GM08714 (cell line): ENCODE data around the gene TMEM263.
"Not testable (repeated sequence)": the region's sequence is repeated elsewhere in the genome, so short reads cannot be mapped to it uniquely, and the experiment has no call there.

Experiments
- H3K4me3 ChIP-seq: fragments of 200-500 bp; sonication (Bioruptor generic); 2 replicates; pipeline ENCODE4 v1.5.1; 2014; ENCODE audit warnings: mild to moderate bottlenecking, low read length, inconsistent platforms
- ZNF274 ChIP-seq: IDR thresholded peaks from 2 replicates; pipeline ENCODE4 v1.6.1; 2012; ENCODE audit warnings: mild to moderate bottlenecking, low read depth, low read length

TMEM263 gene

GRCh38 chr12:106955377-106956047 is at the start of gene TMEM263:
Gene TMEM263, plus strand, starts transcription at chr12:106955907. Its CDS starts 11,210 bp downstream, at chr12:106967117.
- H3K4me3 ChIP-seq, result peak within 1 kb of the TSS; percentile 89
- no peak for TF ChIP-seq ZNF274

DNA sequence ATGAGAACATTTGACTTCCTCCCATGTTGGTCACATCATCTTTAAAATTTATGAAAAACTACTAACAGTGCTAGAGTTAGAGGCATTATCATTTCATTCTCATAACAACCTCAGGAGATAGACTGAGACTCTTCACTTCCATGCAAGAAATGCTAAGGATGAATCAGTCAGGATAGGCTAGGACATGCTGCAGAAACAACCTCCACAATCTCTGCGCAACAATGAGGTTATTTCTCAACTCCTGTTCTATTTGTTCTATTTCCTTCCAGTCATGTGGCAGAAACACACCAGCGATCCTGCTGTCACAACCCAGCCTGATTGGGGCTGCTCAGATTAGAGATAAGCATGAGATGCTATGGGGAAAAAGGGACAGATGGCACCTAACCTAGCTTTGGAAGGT is 49.0 kb upstream of the TMEM263 start:
- no peak overlapping the region for H3K4me3 ChIP-seq
- no peak for TF ChIP-seq ZNF274

DNA sequence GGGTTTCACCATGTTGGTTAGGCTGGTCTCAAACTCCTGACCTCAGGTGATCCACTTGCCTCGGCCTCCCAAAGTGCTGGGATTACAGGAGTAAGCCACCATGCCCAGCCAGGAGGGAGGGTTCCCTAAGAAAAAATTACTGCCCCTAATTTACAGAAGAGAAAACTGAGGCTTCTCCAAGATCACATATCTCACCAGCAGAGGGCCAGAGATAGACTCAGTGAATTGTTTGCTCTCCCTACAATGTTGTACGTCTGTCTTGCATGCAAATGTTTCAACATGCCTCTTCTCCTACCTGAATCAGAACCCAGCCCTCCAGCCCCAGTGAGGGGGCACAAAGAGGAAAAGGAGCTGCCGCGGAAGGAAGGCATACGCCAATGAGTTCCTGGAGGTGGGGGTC is 48.3 kb upstream of the TMEM263 start:
- H3K4me3 ChIP-seq, result no peak overlapping the region
- no peak for TF ChIP-seq ZNF274

DNA sequence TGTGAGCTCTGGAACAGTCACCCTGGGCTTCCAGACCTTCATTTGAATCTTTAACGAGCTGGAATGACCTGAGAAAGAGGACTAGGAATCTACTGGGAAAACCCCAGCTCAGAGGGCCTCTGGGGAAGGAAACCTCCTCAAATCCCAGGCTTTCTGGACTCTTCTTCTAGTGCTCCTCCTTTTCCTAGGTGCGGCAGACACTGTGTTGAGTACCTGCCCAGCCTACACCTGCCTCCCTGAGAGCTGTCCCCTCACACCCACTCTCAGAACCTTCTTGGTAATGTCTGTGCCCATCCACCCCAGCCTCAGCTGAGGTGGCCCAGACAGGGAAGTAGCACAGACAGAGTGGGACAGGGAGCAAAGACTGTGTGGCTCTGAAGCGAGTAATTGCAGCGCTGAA is 47.9 kb upstream of the TMEM263 start:
- TF ChIP-seq ZNF274, result no peak
- no peak overlapping the region for H3K4me3 ChIP-seq

GRCh38 chr12:106908561-106908960 is 47.1 kb upstream of the TMEM263 start:
- TF ChIP-seq ZNF274, result no peak
- H3K4me3 ChIP-seq, result no peak overlapping the region

DNA sequence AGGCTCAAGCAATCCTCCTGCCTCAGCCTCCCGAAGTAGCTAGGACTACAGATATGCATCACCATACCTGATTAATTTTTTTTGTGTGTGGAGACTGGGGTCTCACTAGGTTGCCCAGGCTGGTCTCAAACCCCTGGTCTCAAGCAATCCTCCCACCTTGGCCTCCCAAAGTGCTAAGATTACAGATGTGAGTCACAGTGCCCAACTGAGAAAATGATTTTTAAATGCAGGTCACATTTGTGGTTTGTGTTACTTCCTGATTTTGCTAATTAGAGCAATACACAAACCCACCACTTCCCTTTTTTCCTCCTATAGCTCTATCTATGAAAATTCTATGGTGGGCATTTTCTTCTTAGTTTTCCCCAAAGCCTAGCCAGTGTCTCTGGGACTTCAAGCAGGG is 45.5 kb upstream of the TMEM263 start:
- no peak for TF ChIP-seq ZNF274
- H3K4me3 ChIP-seq, result no peak overlapping the region

DNA sequence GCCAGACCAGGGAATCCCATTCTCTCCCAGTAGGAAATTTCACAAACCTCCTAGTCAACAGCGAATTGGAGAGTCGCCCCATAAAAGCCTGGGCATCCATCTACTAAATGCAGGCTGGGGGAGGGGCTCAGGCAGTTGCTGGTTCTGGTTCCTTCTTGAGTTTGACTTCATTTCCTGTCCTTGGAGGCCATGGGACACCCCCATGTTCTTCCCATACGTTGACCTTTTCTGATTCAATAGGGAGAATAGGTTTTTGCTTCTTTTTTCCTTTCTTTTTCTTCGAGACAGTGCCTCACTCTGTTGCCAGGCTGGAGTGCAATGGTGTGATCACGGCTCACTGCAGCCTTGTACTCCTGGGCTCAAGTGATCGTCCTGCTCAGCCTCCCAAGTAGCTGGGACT is 44.1 kb upstream of the TMEM263 start:
- no peak overlapping the region for H3K4me3 ChIP-seq
- no peak for TF ChIP-seq ZNF274

GRCh38 chr12:106913456-106913855 is 42.3 kb upstream of the TMEM263 start:
- no peak for TF ChIP-seq ZNF274
- H3K4me3 ChIP-seq, result no peak overlapping the region

- H3K4me3 ChIP-seq, result no peak overlapping the region
- no peak for TF ChIP-seq ZNF274
Observed at GRCh38 chr12:106914796-106915634, 40.7 kb upstream of the TMEM263 start.

DNA sequence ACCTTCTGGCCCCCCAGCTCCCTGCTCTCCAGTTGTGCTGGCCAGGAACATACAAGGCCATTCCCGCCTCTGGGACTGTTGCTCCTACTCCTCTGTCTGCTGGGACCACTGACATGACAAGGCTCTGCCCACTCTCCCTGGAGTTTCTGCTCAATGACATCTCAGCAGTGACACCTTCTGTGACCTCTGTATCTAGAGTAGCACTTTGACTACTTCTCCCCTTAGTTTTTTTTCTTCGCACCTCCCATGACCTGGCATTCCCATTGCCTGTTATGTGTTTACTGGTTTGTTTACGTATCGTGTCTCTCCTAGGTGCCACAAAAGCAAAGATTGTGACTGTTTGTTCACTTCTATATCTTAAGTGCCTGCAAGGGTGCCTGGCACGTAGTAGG is 40.1 kb upstream of the TMEM263 start:
- TF ChIP-seq ZNF274, result no peak
- H3K4me3 ChIP-seq, result no peak overlapping the region

- no peak overlapping the region for H3K4me3 ChIP-seq
- TF ChIP-seq ZNF274, result no peak
Observed at GRCh38 chr12:106917503-106917902, 38.2 kb upstream of the TMEM263 start.

GRCh38 chr12:106918746-106919145 is 37.0 kb upstream of the TMEM263 start:
- no peak for TF ChIP-seq ZNF274
- no peak overlapping the region for H3K4me3 ChIP-seq

GRCh38 chr12:106919910-106920544 is 35.7 kb upstream of the TMEM263 start:
- no peak for TF ChIP-seq ZNF274
- H3K4me3 ChIP-seq, result no peak overlapping the region

- not testable (repeated sequence) for H3K4me3 ChIP-seq
Observed at GRCh38 chr12:106921976-106922375, 33.7 kb upstream of the TMEM263 start.

DNA sequence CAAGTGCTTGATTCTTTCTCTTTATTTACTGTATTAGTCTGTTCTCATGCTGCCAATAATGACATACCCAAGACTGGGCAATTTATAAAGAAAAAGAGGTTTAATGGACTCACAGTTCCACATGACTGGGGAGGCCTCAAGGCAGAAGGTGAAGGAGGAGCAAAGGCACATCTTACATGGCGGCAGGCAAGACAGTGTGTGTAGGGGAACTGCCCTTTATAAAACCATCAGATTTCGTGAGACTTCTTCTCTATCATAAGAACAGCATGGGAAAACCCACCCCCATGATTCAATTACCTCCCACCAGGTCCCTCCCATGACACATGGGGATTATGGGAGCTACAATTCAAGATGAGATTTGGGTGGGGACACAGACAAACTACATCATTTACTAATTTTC is 32.1 kb upstream of the TMEM263 start:
- H3K4me3 ChIP-seq, result not testable (repeated sequence)
